HG03354 (cell line): ENCODE measurements around the gene TSHZ2.

Experiments
- ATAC-seq: cut with Tn5 transposase; IDR thresholded peaks from one replicate; pipeline ENCODE4 v1.9.1; 2021; ENCODE audit warnings: mild to moderate bottlenecking; ENCODE audit not compliant: unreplicated experiment, poor library complexity, severe bottlenecking

Gene TSHZ2

GRCh38 chr20:53287357-53288042 lies 315.3 kb downstream of the TSHZ2 start:
- no peak for ATAC-seq

- no peak for ATAC-seq
Observed at GRCh38 chr20:53291548-53291947, 319.4 kb downstream of the TSHZ2 start.

GRCh38 chr20:53292347-53292746 lies 320.2 kb downstream of the TSHZ2 start:
- no peak for ATAC-seq

- ATAC-seq: no peak
Observed at GRCh38 chr20:53294804-53295203, 322.6 kb downstream of the TSHZ2 start.

- no peak for ATAC-seq
Observed at GRCh38 chr20:53296025-53296424, 323.9 kb downstream of the TSHZ2 start.

- no peak for ATAC-seq
Observed at GRCh38 chr20:53296451-53297153, 324.4 kb downstream of the TSHZ2 start.

GRCh38 chr20:53297154-53297529 lies 325.0 kb downstream of the TSHZ2 start:
- no peak for ATAC-seq

- ATAC-seq: no peak
Observed at GRCh38 chr20:53298260-53298659, 326.1 kb downstream of the TSHZ2 start.

GRCh38 chr20:53298911-53299310 lies 326.8 kb downstream of the TSHZ2 start:
- ATAC-seq: no peak

- ATAC-seq: no peak
Observed at GRCh38 chr20:53299831-53300230, 327.7 kb downstream of the TSHZ2 start.

- no peak for ATAC-seq
Observed at GRCh38 chr20:53301869-53302268, 329.7 kb downstream of the TSHZ2 start.

- no peak for ATAC-seq
Observed at GRCh38 chr20:53302695-53303412, 330.7 kb downstream of the TSHZ2 start.

GRCh38 chr20:53303413-53303760 lies 331.2 kb downstream of the TSHZ2 start:
- no peak for ATAC-seq

GRCh38 chr20:53304146-53304545 lies 332.0 kb downstream of the TSHZ2 start:
- ATAC-seq: no peak

- ATAC-seq: no peak
Observed at GRCh38 chr20:53306192-53306805, 334.1 kb downstream of the TSHZ2 start.

- ATAC-seq: no peak
Observed at GRCh38 chr20:53307964-53308597, 335.9 kb downstream of the TSHZ2 start.

- no peak for ATAC-seq
Observed at GRCh38 chr20:53309515-53309914, 337.4 kb downstream of the TSHZ2 start.

- no peak for ATAC-seq
Observed at GRCh38 chr20:53312957-53313356, 340.8 kb downstream of the TSHZ2 start.

GRCh38 chr20:53316206-53316937 lies 344.2 kb downstream of the TSHZ2 start:
- ATAC-seq: no peak
